Central memory CD8-positive, alpha-beta T cell (primary cell): ENCODE results near the gene KLHL36.

Experiments used
- ATAC-seq: fragments of 150-1000 bp; cut with Tn5 transposase; replicated peaks from 2 replicates; pipeline ENCODE4 v1.10.0; 2022; ENCODE audit warnings: mild to moderate bottlenecking, moderate FRiP score, moderate number of reproducible peaks; ENCODE audit not compliant: poor library complexity, severe bottlenecking; ENCODE audit errors: extremely low read depth
- DNase-seq, 2 donors: peaks; one replicate each; pipeline ENCODE4 v3.0.0; 2021; ENCODE audit warnings: low spot score in 2 of 2
- H3K27ac Mint-ChIP-seq: one replicate; pipeline ENCODE4 v1.8.0; 2022; ENCODE audit warnings: low read depth, mild to moderate bottlenecking, moderate library complexity, mixed read lengths
- H3K27me3 Mint-ChIP-seq: one replicate; pipeline ENCODE4 v1.8.0; 2022; ENCODE audit warnings: mixed read lengths
- H3K36me3 Mint-ChIP-seq: one replicate; pipeline ENCODE4 v1.8.0; 2022; ENCODE audit warnings: mild to moderate bottlenecking, moderate library complexity, mixed read lengths; ENCODE audit not compliant: insufficient read depth
- H3K4me1 Mint-ChIP-seq: one replicate; pipeline ENCODE4 v1.8.0; 2022; ENCODE audit warnings: mixed read lengths
- H3K4me3 Mint-ChIP-seq: one replicate; pipeline ENCODE4 v1.8.0; 2022; ENCODE audit warnings: mild to moderate bottlenecking, moderate library complexity, mixed read lengths
- H3K9me3 Mint-ChIP-seq: one replicate; pipeline ENCODE4 v1.8.0; 2022; ENCODE audit warnings: mixed read lengths

The KLHL36 gene

DNA sequence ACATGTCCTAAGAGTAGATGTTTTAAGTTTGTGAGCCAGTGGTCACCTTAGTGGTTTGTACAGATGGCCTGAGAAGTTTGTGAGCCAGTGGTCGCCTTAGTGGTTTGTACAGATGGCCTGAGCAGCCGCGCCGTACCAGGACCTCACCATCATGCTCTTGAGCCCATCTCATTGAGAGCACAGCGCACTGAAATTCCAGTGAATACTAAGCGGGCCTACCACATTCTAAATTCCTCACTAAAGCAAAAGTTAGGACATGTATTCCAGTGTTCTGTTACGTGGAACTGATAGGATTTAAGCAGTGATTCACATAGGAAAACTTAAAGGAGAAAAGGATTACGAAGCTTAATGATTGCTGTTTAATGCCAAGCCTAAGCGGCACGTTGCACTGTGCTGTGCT is 55.4 kb downstream of the KLHL36 start:
- H3K4me1 Mint-ChIP-seq, result peaks cover 44% of the 10 kb centered on the region
- no peak overlapping the region for H3K4me3 Mint-ChIP-seq
- no peaks in the 10 kb centered on the region for H3K27me3 Mint-ChIP-seq
- H3K27ac Mint-ChIP-seq, result no peak overlapping the region
- ATAC-seq, result no peak
- no peak for DNase-seq
- H3K36me3 Mint-ChIP-seq, result peaks cover 11% of the 10 kb centered on the region
- H3K9me3 Mint-ChIP-seq, result no peaks in the 10 kb centered on the region

DNA sequence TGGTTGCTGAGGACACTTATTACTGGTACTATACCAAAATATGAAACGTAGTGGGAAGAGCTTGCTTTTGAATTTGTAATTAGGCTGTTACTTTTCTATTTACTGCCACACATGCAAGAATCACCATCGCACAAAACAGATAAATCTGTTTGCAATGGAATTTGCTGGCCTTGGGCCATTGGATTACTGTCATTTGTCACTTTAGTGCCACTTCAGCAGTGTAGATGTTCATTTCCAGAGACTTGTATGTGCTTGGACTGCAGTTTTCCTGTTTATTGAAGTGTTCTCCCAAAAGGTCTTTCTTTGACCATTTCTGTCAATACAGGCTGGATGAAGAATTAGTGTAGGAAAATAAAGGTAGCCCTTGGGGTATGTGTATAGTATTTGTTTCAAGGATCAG is 55.9 kb downstream of the KLHL36 start:
- peaks cover 11% of the 10 kb centered on the region for H3K36me3 Mint-ChIP-seq
- H3K4me3 Mint-ChIP-seq, result no peak overlapping the region

DNA sequence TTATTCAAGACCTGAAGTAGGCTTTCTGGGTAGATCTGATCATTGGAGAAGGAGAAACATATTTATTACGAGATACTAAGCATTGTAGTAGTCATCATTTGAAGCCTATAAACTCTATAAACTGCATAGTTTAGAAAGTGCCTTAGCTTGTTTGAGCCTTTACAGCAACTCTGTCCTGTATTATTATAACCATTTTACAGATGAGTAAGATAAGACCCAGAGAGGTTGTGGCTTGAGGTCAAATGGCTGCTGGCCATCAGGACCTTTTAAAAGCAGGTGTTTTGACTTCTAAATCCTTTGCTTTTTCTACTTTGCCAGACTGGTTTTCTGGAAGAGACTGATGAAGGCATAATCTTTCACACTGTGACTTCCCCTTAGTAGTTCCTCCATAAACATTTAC is 58.5 kb downstream of the KLHL36 start:
- Mint-ChIP-seq H3K9me3 (no peaks in the 10 kb centered on the region), H3K4me1 (peaks cover 69% of the 10 kb centered on the region), H3K36me3 (peaks cover 9% of the 10 kb centered on the region), H3K4me3 (no peak overlapping the region), H3K27me3 (no peaks in the 10 kb centered on the region), H3K27ac (no peak overlapping the region)
- ATAC-seq (no peak), DNase-seq (no peak)

More for the DNA sequence above, 55.9 kb downstream of the KLHL36 start:
- Mint-ChIP-seq H3K27me3 (no peaks in the 10 kb centered on the region), H3K9me3 (no peaks in the 10 kb centered on the region), H3K27ac (no peak overlapping the region), H3K4me1 (peaks cover 50% of the 10 kb centered on the region)
- DNase-seq (no peak), ATAC-seq (no peak)

DNA sequence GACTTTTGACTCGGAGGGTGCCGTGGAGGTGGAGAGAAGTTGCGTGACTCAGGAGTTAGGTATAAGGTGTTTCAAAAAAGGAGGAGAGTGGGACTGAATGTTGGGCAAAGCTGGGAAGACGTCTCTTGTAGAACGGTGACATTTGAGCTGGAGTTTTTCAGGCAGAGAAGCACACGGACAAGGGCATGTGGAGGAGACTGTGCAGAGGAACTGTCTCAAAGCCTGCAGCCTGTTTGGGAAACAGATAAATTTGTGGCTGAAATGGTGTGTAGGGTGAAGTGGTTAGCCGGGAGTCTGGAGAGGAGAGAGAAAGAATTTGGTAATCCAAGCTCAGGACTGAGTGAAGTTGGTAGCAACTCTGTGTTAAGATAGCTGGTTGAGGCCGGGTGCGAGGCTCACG is 61.3 kb downstream of the KLHL36 start:
- no peak for DNase-seq
- H3K27me3 Mint-ChIP-seq, result no peaks in the 10 kb centered on the region
- peaks cover 9% of the 10 kb centered on the region for H3K36me3 Mint-ChIP-seq
- no peaks in the 10 kb centered on the region for H3K9me3 Mint-ChIP-seq
- no peak for ATAC-seq
- H3K4me3 Mint-ChIP-seq, result peak overlapping the region; percentile 5
- H3K4me1 Mint-ChIP-seq, result peaks cover 76% of the 10 kb centered on the region
- H3K27ac Mint-ChIP-seq, result no peak overlapping the region

DNA sequence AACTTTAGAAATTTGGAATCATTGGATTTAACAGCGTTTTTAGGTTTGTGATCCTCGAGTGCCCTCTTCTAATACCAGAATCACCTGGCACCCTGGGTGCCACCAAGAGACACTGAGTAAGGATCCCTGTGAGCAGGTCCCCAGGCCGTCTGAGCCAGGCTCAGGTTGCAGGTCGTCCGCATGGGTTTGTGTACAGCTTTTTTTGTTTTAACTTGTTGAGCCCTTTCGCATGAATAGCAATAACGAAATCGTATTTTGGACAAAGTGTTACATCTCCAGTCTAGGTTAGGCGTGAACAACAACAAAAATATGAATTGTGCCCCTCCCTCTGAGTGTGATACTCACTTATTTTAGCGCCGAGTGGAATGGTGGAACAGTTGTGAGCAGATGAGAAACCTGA is 62.4 kb downstream of the KLHL36 start:
- peaks cover 9% of the 10 kb centered on the region for H3K36me3 Mint-ChIP-seq
- no peaks in the 10 kb centered on the region for H3K27me3 Mint-ChIP-seq
- no peak for DNase-seq
- no peak for ATAC-seq
- peak overlapping the region; percentile 56 for H3K27ac Mint-ChIP-seq
- H3K9me3 Mint-ChIP-seq, result no peaks in the 10 kb centered on the region
- H3K4me1 Mint-ChIP-seq, result peaks cover 71% of the 10 kb centered on the region
- no peak overlapping the region for H3K4me3 Mint-ChIP-seq
